ENCODE measurements around the gene PHF14. TPM values are rescaled to one million over a fixed set of nuclear protein-coding genes. Genes with fewer than 3 reads are reported as not detected.

The PHF14 gene
- total and polyA plus RNA-seq, 2 experiments from 2014 or later = 72.0 to 87.9 TPM

GRCh38 chr7:10939237-10939910, 34.3 kb upstream of the PHF14 start:
- Mint-ChIP-seq H3K27ac (no peak overlapping the region), H3K9me3 (no peaks in the 10 kb centered on the region), H3K4me3 (no peak overlapping the region), H3K27me3 (ENCODE audit: insufficient read depth, low read depth, poor library complexity) (no peaks in the 10 kb centered on the region), H3K36me3 (ENCODE audit: low read depth) (peaks cover 40% of the 10 kb centered on the region), H3K4me1 (peaks cover 15% of the 10 kb centered on the region)
- Histone ChIP-seq H3K27me3 (ENCODE audit: insufficient read depth) (no peaks in the 10 kb centered on the region), H2AFZ (no peak overlapping the region), H3K9me2 (ENCODE audit: insufficient read depth) (no peaks in the 10 kb centered on the region), H4K20me1 (replicated peaks; ENCODE audit: insufficient read depth) (peaks cover 11% of the 10 kb centered on the region), H3K27ac (ENCODE audit: low read depth) (peak overlapping the region; percentile 85), H3K4me2 (peak overlapping the region; percentile 82), H3K4me3 (peak overlapping the region; percentile 88), H3K36me3 (ENCODE audit: insufficient read depth) (peaks cover 21% of the 10 kb centered on the region; the same call in 1 of the 2 replicates), H3F3A (replicated peaks; ENCODE audit: low read depth) (no peaks in the 10 kb centered on the region), H3K79me2 (replicated peaks; ENCODE audit: insufficient read depth) (peaks cover 54% of the 10 kb centered on the region), H3K4me1 (ENCODE audit: insufficient read depth) (peaks cover 13% of the 10 kb centered on the region)
- TF ChIP-seq NANOG (IDR thresholded peaks at IDR 0.05; ENCODE audit: borderline replicate concordance) (no peak), EZH2phosphoT487 (IDR thresholded peaks at IDR 0.05; ENCODE audit: unreplicated experiment) (no peak), CREB1 (CRISPR knock-in tag; IDR thresholded peaks at IDR 0.05; ENCODE audit: low read depth) (no peak), POLR2AphosphoS5 (IDR thresholded peaks at IDR 0.05; ENCODE audit: low read depth) (no peak), ETS1 (IDR thresholded peaks at IDR 0.05) (no peak), ZNF462 (CRISPR knock-in tag; IDR thresholded peaks at IDR 0.05) (no peak), EZH2 (IDR thresholded peaks at IDR 0.05; ENCODE audit: low read depth, unreplicated experiment) (no peak), REST (IDR thresholded peaks at IDR 0.05; ENCODE audit: unreplicated experiment) (no peak), ZNF114 (CRISPR knock-in tag; IDR thresholded peaks at IDR 0.05) (no peak), ZNF331 (CRISPR knock-in tag; IDR thresholded peaks at IDR 0.05; ENCODE audit: low read depth) (no peak), STAT1 (IDR thresholded peaks at IDR 0.05; ENCODE audit: unreplicated experiment) (no peak), JUNB (IDR thresholded peaks at IDR 0.05; ENCODE audit: unreplicated experiment) (no peak)
- DNase-seq (ENCODE audit: low spot score) (no peak), ATAC-seq (peak; percentile 60)
